Measurements from ENCODE around the gene SMIM38.

The SMIM38 gene

GRCh38 chr11:69167130-69167915 lies 11.6 kb downstream of the SMIM38 start:
- H4K20me1 ChIP-seq (ENCODE audit: insufficient read depth, low read length) = no peaks in the 10 kb centered on the region
- H3K27ac ChIP-seq (ENCODE audit: low read length) = no peak overlapping the region
- no peak overlapping the region for H3K9ac ChIP-seq (ENCODE audit: low read depth, low read length)
- H3K27me3 ChIP-seq (ENCODE audit: insufficient read depth, low read length, poor library complexity) = peaks cover 4% of the 10 kb centered on the region
- H3K9me3 ChIP-seq (ENCODE audit: insufficient read depth, low read length, severe bottlenecking) = no peaks in the 10 kb centered on the region
- H3K79me2 ChIP-seq (ENCODE audit: insufficient read depth, low read length) = no peaks in the 10 kb centered on the region
- no peaks in the 10 kb centered on the region for H3K36me3 ChIP-seq (ENCODE audit: insufficient read depth, low read length)
- no peak for ATAC-seq (ENCODE audit: insufficient read depth, low read depth)
- H3K4me2 ChIP-seq (ENCODE audit: insufficient read depth, low read length) = no peak overlapping the region
- no peak overlapping the region for H3K4me3 ChIP-seq (ENCODE audit: low read depth in 1 of 2, low read length in 2 of 2)
- no peak for TF ChIP-seq EZH2 (IDR thresholded peaks at IDR 0.05; ENCODE audit: borderline replicate concordance, low read depth, low read length, severe bottlenecking)
- H3K4me1 ChIP-seq (ENCODE audit: insufficient read depth, low read length) = no peaks in the 10 kb centered on the region
- DNase-seq = no peak
- no peak overlapping the region for H2AFZ ChIP-seq (ENCODE audit: low read depth, low read length)

- Histone ChIP-seq H2AFZ (ENCODE audit: low read depth, low read length) (no peak overlapping the region), H3K4me3 (ENCODE audit: low read depth in 1 of 2, low read length in 2 of 2) (no peak overlapping the region), H3K4me2 (ENCODE audit: insufficient read depth, low read length) (no peak overlapping the region), H3K4me1 (ENCODE audit: insufficient read depth, low read length) (no peaks in the 10 kb centered on the region), H3K9me3 (ENCODE audit: insufficient read depth, low read length, severe bottlenecking) (no peaks in the 10 kb centered on the region), H3K9ac (ENCODE audit: low read depth, low read length) (no peak overlapping the region), H4K20me1 (ENCODE audit: insufficient read depth, low read length) (no peaks in the 10 kb centered on the region), H3K27me3 (ENCODE audit: insufficient read depth, low read length, poor library complexity) (peaks cover 4% of the 10 kb centered on the region), H3K27ac (ENCODE audit: low read length) (no peak overlapping the region), H3K79me2 (ENCODE audit: insufficient read depth, low read length) (no peaks in the 10 kb centered on the region), H3K36me3 (ENCODE audit: insufficient read depth, low read length) (no peaks in the 10 kb centered on the region)
- no peak for ATAC-seq (ENCODE audit: insufficient read depth, low read depth)
- TF ChIP-seq CTCF (IDR thresholded peaks at IDR 0.05; ENCODE audit: borderline replicate concordance, extremely low read depth, low read length, poor library complexity, severe bottlenecking) (no peak), EZH2 (IDR thresholded peaks at IDR 0.05; ENCODE audit: borderline replicate concordance, low read depth, low read length, severe bottlenecking) (no peak)
- DNase-seq = no peak
Measured at GRCh38 chr11:69167916-69168691, 12.4 kb downstream of the SMIM38 start.

DNA sequence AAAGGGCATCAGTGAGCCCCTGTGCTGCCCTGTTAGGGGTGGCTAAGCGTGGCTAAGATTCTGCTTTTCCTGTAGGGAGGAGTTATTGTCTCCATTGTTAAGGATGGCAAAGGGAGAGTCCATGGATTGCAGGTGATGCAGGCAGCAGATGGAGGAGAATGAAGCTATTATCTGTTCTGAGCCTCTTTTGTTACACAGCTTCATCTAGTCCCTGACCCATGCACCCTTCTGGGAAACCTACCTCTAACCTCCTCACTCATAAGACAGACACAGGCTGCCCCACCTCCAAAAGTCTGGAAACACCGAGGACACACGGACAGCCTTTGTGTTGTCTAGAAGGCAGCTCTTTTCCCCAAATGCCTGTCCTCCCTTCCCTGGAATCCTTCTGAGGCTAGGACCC lies 13.7 kb downstream of the SMIM38 start:
- Histone ChIP-seq H3K27me3 (ENCODE audit: insufficient read depth, low read length, poor library complexity) (peaks cover 4% of the 10 kb centered on the region), H3K27ac (ENCODE audit: low read length) (no peak overlapping the region), H4K20me1 (ENCODE audit: insufficient read depth, low read length) (no peaks in the 10 kb centered on the region), H3K79me2 (ENCODE audit: insufficient read depth, low read length) (no peaks in the 10 kb centered on the region), H3K4me1 (ENCODE audit: insufficient read depth, low read length) (no peaks in the 10 kb centered on the region), H3K4me2 (ENCODE audit: insufficient read depth, low read length) (no peak overlapping the region), H3K4me3 (ENCODE audit: low read depth in 1 of 2, low read length in 2 of 2) (no peak overlapping the region), H3K36me3 (ENCODE audit: insufficient read depth, low read length) (no peaks in the 10 kb centered on the region), H3K9ac (ENCODE audit: low read depth, low read length) (no peak overlapping the region), H2AFZ (ENCODE audit: low read depth, low read length) (no peak overlapping the region), H3K9me3 (ENCODE audit: insufficient read depth, low read length, severe bottlenecking) (no peaks in the 10 kb centered on the region)
- no peak for ATAC-seq (ENCODE audit: insufficient read depth, low read depth)
- no peak for TF ChIP-seq EZH2 (IDR thresholded peaks at IDR 0.05; ENCODE audit: borderline replicate concordance, low read depth, low read length, severe bottlenecking)
- TF ChIP-seq CTCF (IDR thresholded peaks at IDR 0.05; ENCODE audit: borderline replicate concordance, extremely low read depth, low read length, poor library complexity, severe bottlenecking) = no peak
- no peak for DNase-seq

DNA sequence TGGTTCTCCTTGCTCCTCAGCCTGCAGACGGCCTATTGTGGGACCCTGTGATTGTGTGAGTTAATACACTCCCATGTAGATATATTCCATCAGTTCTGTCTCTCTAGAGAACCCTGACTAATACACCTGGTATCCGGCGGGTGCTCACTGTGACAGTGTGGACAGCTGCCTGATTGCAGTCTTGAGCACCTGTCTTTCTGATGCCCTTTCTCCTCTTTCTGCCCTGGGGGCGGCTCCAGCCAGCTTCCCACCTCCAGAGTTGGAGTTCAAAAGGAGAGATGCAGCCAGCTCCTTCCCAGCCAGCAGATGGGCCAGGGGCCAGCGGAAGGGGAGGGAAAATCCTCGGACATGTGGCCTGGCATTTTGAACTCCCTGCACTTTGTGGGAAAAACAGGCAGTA lies 15.0 kb downstream of the SMIM38 start:
- Histone ChIP-seq H3K4me3 (ENCODE audit: low read depth in 1 of 2, low read length in 2 of 2) (no peak overlapping the region), H3K9me3 (ENCODE audit: insufficient read depth, low read length, severe bottlenecking) (no peaks in the 10 kb centered on the region), H3K79me2 (ENCODE audit: insufficient read depth, low read length) (no peaks in the 10 kb centered on the region), H3K4me1 (ENCODE audit: insufficient read depth, low read length) (no peaks in the 10 kb centered on the region), H3K9ac (ENCODE audit: low read depth, low read length) (no peak overlapping the region), H2AFZ (ENCODE audit: low read depth, low read length) (no peak overlapping the region), H4K20me1 (ENCODE audit: insufficient read depth, low read length) (no peaks in the 10 kb centered on the region), H3K36me3 (ENCODE audit: insufficient read depth, low read length) (no peaks in the 10 kb centered on the region), H3K27me3 (ENCODE audit: insufficient read depth, low read length, poor library complexity) (peaks cover 4% of the 10 kb centered on the region), H3K4me2 (ENCODE audit: insufficient read depth, low read length) (no peak overlapping the region), H3K27ac (ENCODE audit: low read length) (no peak overlapping the region)
- TF ChIP-seq EZH2 (IDR thresholded peaks at IDR 0.05; ENCODE audit: borderline replicate concordance, low read depth, low read length, severe bottlenecking) (no peak), CTCF (IDR thresholded peaks at IDR 0.05; ENCODE audit: borderline replicate concordance, extremely low read depth, low read length, poor library complexity, severe bottlenecking) (no peak)
- ATAC-seq (ENCODE audit: insufficient read depth, low read depth) = no peak
- DNase-seq = no peak

All from DND-41 (cell line).